Thyroid gland (tissue), 4 donors: ENCODE measurements around the gene PRPF38A.

ENCODE experiments used
- POLR2A ChIP-seq, 2 donors: fragments of 450-650 bp; IDR thresholded peaks; one replicate each; pipeline ENCODE4 v1.6.1; 2017; ENCODE audit warnings: antibody characterized with exemption in 2 of 2, mild to moderate bottlenecking in 2 of 2, moderate library complexity in 1 of 2
- TF ChIP-seq, protein P1 (sequence below), 6 experiments: fragments of 200-600 bp in 3 of 6; fragments of 450-650 bp in 3 of 6; sonication (generic) in 3 of 6; IDR thresholded peaks; one replicate each; pipeline ENCODE4 v1.5.1; 2016 to 2019; ENCODE audit warnings: antibody characterized with exemption in 6 of 6, mild to moderate bottlenecking in 2 of 6, inconsistent platforms in 1 of 6, moderate library complexity in 1 of 6

DNA sequence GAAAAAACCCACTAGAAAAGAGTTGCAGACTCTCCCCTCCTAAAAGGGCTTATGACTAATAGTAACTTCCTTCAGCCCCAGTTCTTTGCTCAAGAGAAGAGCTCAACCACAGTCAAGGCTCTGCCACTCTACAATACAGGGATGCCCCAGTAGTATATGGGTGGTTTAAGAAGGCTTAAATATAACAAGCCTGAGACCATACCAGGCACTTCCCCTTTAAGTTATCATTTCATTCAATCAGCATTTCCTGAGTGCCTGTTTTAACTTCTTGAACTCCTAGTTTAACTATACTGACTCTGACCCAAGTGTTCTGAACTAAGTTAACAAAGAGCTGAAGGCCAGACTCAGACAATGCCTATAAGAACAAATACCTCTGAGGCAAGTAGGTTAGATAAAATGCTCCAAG, 19.8 kb downstream of the PRPF38A start:
- TF ChIP-seq, protein P1, sequence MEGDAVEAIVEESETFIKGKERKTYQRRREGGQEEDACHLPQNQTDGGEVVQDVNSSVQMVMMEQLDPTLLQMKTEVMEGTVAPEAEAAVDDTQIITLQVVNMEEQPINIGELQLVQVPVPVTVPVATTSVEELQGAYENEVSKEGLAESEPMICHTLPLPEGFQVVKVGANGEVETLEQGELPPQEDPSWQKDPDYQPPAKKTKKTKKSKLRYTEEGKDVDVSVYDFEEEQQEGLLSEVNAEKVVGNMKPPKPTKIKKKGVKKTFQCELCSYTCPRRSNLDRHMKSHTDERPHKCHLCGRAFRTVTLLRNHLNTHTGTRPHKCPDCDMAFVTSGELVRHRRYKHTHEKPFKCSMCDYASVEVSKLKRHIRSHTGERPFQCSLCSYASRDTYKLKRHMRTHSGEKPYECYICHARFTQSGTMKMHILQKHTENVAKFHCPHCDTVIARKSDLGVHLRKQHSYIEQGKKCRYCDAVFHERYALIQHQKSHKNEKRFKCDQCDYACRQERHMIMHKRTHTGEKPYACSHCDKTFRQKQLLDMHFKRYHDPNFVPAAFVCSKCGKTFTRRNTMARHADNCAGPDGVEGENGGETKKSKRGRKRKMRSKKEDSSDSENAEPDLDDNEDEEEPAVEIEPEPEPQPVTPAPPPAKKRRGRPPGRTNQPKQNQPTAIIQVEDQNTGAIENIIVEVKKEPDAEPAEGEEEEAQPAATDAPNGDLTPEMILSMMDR (IDR thresholded peaks at IDR 0.05) = no peak
- TF ChIP-seq POLR2A (IDR thresholded peaks at IDR 0.05) = no peak
